HG02981 (cell line): Measurements from ENCODE around the gene CNTNAP2.

ENCODE experiments used
- ATAC-seq: cut with Tn5 transposase; IDR thresholded peaks from one replicate; pipeline ENCODE4 v1.9.1; 2021; ENCODE audit warnings: mild to moderate bottlenecking, moderate library complexity; ENCODE audit not compliant: unreplicated experiment

CNTNAP2 gene

GRCh38 chr7:146659732-146660131 is 543.1 kb downstream of the CNTNAP2 start:
- ATAC-seq: no peak

DNA sequence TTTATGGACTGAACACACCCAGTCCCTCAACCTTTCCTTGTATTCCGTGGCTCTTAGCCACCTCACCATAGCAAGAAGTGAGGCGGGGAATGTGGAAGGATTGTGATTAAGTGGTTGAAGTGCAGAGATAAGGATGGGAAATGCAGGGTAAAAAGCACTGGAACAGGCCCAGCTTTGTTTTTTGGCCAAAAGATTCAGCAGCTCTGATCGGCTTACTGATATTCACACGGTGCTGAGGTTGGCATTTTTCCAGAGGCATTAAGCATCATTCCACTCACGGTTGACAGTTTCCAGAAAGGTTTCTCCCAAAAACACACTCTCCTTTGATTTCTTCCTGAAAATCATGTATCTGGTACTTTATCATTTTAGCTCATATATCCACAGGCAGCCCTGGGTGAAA is 544.2 kb downstream of the CNTNAP2 start:
- no peak for ATAC-seq

GRCh38 chr7:146661435-146661834 is 544.8 kb downstream of the CNTNAP2 start:
- no peak for ATAC-seq

DNA sequence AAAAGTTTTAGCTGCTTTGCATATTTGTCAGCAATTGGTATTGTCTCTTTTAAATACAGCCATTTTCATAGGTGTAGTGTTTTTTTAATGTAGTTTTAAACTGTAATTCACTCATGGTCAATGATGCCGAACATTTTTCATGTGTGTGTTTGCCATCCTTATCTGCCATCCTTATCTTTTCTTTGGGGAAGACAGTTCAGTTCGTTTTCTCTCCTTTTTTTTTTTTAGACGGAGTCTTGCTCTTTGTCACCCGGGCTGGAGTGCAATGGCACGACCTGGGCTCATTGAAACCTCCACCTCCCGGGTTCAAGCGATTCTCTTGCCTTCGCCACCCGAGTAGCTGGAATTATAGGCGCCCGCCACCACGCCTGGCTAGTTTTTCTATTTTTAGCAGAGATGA is 545.3 kb downstream of the CNTNAP2 start:
- no peak for ATAC-seq

GRCh38 chr7:146665023-146665422 is 548.4 kb downstream of the CNTNAP2 start:
- ATAC-seq: no peak

DNA sequence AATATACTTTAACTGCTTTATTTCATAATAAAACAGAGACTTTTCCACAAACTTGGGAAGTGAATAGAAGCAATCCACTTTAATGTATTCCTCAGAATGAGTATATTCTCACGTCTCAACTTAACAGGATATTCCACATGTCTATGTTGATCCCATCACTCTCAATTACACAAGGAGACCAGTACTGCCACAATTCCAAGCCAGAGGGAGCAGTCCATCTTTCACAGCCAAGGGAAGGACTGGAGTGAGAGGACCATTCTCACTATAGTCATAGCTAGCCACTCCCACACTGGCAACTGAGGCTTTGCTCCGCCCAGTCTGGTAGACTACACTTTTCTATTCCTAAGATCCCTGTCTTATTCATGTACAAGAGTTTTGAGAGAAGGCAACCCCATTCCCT is 553.9 kb downstream of the CNTNAP2 start:
- ATAC-seq: no peak

GRCh38 chr7:146681487-146681886 is 564.9 kb downstream of the CNTNAP2 start:
- no peak for ATAC-seq

- ATAC-seq: no peak
Observed at GRCh38 chr7:146683439-146683838, 566.8 kb downstream of the CNTNAP2 start.

- ATAC-seq: no peak
Observed at GRCh38 chr7:146690987-146691386, 574.4 kb downstream of the CNTNAP2 start.

- ATAC-seq: no peak
Observed at GRCh38 chr7:146698995-146699610, 582.5 kb downstream of the CNTNAP2 start.

GRCh38 chr7:146700015-146700560 is 583.5 kb downstream of the CNTNAP2 start:
- ATAC-seq: no peak

DNA sequence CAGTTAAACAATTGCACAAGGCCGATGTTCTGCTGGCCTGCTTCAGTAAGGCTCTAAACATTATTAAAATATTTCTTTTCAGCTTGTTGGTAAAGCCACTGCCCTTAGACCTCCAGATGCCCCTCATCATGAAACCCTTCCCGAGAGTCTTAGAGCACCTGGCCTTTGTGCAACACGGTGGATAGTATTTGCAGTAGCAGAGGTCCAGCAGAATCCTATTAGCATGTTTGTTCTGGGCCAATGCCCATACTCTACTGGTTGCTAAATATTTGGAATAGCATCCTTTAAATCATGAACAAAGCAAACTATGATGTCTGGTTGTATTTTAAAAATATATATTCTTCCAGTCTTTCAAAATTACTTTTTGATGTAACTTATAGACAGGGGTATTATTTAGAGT is 584.6 kb downstream of the CNTNAP2 start:
- ATAC-seq: no peak

DNA sequence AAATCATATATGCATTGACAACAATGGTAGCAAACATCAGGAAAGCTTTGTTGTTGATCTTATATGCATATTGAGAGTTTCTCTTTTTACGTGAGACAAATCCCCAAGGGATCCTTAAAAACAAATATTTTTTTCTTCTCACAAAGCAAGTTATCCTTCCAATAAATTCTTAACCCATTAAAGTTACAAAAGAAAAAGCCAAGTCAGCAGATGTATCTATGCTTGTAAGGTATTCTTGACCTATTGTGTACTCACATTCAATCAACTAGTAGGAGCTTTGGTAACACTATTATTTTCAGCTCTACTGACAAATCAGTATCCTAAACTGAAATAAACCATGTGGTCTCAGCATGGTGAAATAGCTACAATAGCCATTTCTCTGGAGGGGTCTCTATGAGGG is 586.3 kb downstream of the CNTNAP2 start:
- no peak for ATAC-seq

DNA sequence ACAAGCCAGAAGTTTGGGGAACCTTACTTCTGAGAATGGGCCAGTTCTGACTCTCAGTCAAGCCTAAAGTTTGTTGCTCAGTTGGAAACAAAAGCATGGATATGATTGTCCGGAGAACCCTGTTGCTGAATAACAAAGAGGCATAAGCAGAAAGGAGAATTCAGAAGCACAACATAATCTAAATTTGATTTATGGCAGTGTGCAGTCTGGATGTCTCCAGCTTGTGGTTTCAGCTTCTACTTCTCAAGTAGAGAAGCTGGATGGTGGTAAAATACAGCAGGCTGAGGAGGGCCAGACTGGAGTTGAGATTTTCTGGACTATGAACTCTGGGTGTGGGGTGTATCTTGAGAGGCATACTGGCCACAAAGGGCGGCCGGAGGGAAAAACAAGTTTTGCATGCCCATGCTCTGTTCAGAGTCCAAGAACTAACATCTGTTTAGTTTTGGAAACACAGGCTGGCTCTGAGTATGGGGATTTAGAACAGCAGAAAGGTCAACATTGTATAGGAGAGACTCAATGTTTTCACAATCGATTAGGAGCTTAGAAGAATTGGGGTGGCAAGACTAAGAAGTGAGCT is 592.9 kb downstream of the CNTNAP2 start:
- no peak for ATAC-seq

DNA sequence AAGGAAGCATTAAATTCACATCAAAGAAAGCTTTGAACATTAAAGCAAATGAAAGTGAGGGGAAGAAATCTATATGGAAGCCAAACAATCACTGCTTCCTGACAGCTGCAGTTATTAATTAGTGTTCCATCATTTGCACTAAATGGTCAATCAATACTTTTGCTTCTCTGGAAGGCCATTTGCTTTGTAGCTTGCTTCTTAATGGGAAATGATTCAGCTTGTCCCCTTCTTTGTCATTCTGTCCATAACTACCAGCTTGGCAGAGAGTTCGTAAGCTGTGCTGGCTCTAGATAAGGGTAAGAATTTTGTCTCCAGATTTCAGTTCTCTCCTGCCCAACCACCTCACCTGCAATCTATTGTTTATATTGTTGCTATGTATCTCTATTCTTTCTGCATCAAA is 596.6 kb downstream of the CNTNAP2 start:
- no peak for ATAC-seq

GRCh38 chr7:146713934-146714333 is 597.3 kb downstream of the CNTNAP2 start:
- ATAC-seq: no peak

DNA sequence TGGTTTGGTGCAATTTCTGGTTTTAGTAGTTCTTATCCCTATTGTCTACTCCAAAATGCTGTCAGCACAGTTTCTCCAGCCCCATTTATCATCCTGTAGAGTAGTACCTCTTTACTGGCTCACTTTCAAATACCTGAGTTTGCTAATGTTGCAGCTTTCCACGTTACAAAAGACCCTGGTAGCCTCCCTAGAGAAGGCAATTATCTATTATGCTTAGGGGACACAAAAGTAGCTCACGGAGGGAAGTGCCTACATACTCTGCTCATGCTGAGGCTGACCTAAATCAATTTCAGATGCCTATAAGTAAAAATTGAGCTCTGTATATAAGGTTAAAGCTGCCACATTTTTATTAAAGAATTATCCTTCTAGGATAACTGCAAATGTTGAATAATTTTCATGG is 603.6 kb downstream of the CNTNAP2 start:
- ATAC-seq: no peak

- no peak for ATAC-seq
Observed at GRCh38 chr7:146722986-146723385, 606.4 kb downstream of the CNTNAP2 start.

DNA sequence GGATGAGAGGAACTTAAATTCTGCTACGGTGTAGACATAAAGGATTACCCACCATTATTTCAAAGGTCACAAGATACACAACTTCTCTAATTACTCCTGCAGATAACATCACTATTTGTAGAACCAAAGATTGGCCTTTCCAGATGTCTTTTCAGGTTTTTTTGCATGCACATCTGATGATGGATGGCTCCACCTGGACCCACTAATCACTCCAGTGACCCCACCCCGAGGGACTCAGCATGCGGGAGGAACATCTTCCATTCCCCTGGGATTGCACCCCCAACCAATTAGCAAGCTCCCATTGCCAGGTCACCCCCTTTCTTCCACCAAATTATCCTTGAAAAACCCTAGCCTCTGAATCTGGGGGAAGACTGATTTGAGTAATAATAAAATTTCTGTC is 608.9 kb downstream of the CNTNAP2 start:
- no peak for ATAC-seq

GRCh38 chr7:146728141-146728540 is 611.5 kb downstream of the CNTNAP2 start:
- ATAC-seq: no peak

GRCh38 chr7:146728611-146729010 is 612.0 kb downstream of the CNTNAP2 start:
- ATAC-seq: no peak

- no peak for ATAC-seq
Observed at GRCh38 chr7:146731185-146731584, 614.6 kb downstream of the CNTNAP2 start.

- ATAC-seq: no peak
Observed at GRCh38 chr7:146735992-146736391, 619.4 kb downstream of the CNTNAP2 start.
